Astrocyte (in vitro differentiated cells and primary cell): ENCODE results near the gene KCNG2. TPM values are rescaled to one million over a fixed set of nuclear protein-coding genes. Genes with fewer than 3 reads are reported as not detected.
A peak's percentile ranks its signal among the peaks of the same experiment; 100 is the strongest.

Experiments
- DNase-seq: peaks from one replicate; pipeline ENCODE4 v3.0.0-alpha.2; 2010; ENCODE audit warnings: low read depth
- FAIRE-seq: peaks from 2 replicates; lab custom pipeline; 2011; peaks lifted over from hg19 to GRCh38; lab: Jason Lieb, UNC
- H2AFZ ChIP-seq: 2 replicates; pipeline ENCODE4 v1.6.0; 2012; ENCODE audit warnings: low read depth, low read length, inconsistent platforms
- H3K27ac ChIP-seq: 2 replicates; pipeline ENCODE4 v1.5.1; 2011; ENCODE audit warnings: low read depth, low read length, inconsistent platforms
- H3K27me3 ChIP-seq: 2 replicates; pipeline ENCODE4 v1.6.0; 2011; ENCODE audit warnings: low read length, inconsistent platforms; ENCODE audit not compliant: insufficient read depth
- H3K36me3 ChIP-seq: 2 replicates; pipeline ENCODE4 v1.5.1; 2011; ENCODE audit warnings: low read length, inconsistent platforms; ENCODE audit not compliant: insufficient read depth
- H3K4me1 ChIP-seq: 2 replicates; pipeline ENCODE4 v1.5.1; 2011; ENCODE audit warnings: low read length, inconsistent platforms; ENCODE audit not compliant: insufficient read depth
- H3K4me2 ChIP-seq: 2 replicates; pipeline ENCODE4 v1.6.0; 2012; ENCODE audit warnings: low read length, inconsistent platforms
- H3K4me3 ChIP-seq: 2 replicates; pipeline ENCODE4 v1.5.1; 2011; ENCODE audit warnings: low read depth, mild to moderate bottlenecking, low read length, inconsistent platforms; ENCODE audit not compliant: insufficient read depth
- H3K79me2 ChIP-seq: 2 replicates; pipeline ENCODE4 v1.6.0; 2012; ENCODE audit warnings: mild to moderate bottlenecking, low read length, inconsistent platforms; ENCODE audit not compliant: insufficient read depth
- H3K9ac ChIP-seq: 2 replicates; pipeline ENCODE4 v1.6.0; 2012; ENCODE audit warnings: mild to moderate bottlenecking, low read length, inconsistent platforms
- H3K9me3 ChIP-seq: 2 replicates; pipeline ENCODE4 v1.5.1; 2012; ENCODE audit warnings: low read depth, mild to moderate bottlenecking, low read length, inconsistent platforms; ENCODE audit not compliant: insufficient read depth
- H4K20me1 ChIP-seq: 2 replicates; pipeline ENCODE4 v1.6.0; 2012; ENCODE audit warnings: low read length, inconsistent platforms; ENCODE audit not compliant: insufficient read depth
- H3K27ac Mint-ChIP-seq: one replicate; pipeline ENCODE4 v1.8.0; 2021; ENCODE audit warnings: mild to moderate bottlenecking, mixed read lengths; ENCODE audit not compliant: unreplicated experiment
- H3K27me3 Mint-ChIP-seq: one replicate; pipeline ENCODE4 v1.8.0; 2021; ENCODE audit warnings: low read depth, mixed read lengths; ENCODE audit not compliant: unreplicated experiment
- H3K36me3 Mint-ChIP-seq: one replicate; pipeline ENCODE4 v1.8.0; 2021; ENCODE audit warnings: low read depth, mixed read lengths; ENCODE audit not compliant: unreplicated experiment
- H3K4me1 Mint-ChIP-seq: one replicate; pipeline ENCODE4 v1.8.0; 2021; ENCODE audit warnings: low read depth, mixed read lengths; ENCODE audit not compliant: unreplicated experiment
- H3K4me3 Mint-ChIP-seq: one replicate; pipeline ENCODE4 v1.8.0; 2021; ENCODE audit warnings: mild to moderate bottlenecking, moderate library complexity, mixed read lengths; ENCODE audit not compliant: unreplicated experiment
- H3K9me3 Mint-ChIP-seq: one replicate; pipeline ENCODE4 v1.8.0; 2021; ENCODE audit warnings: mild to moderate bottlenecking, mixed read lengths; ENCODE audit not compliant: unreplicated experiment
- CTCF ChIP-seq: IDR thresholded peaks from 2 replicates; pipeline ENCODE4 v1.5.1; 2011; ENCODE audit warnings: low read depth, mild to moderate bottlenecking, inconsistent platforms, low read length, moderate library complexity; ENCODE audit not compliant: insufficient read depth
- EZH2 ChIP-seq: IDR thresholded peaks from 2 replicates; pipeline ENCODE4 v1.6.1; 2012; ENCODE audit warnings: mild to moderate bottlenecking, low read length, inconsistent platforms; ENCODE audit not compliant: insufficient read depth
- total RNA-seq: library from RNA; stranded (reverse); gene quantifications from 2 replicates; pipeline ENCODE4 v1.2.1, GENCODE V29; 2021

The KCNG2 gene
- total RNA-seq, 1 donor from 2014 or later, result 0.16 TPM

- no peaks in the 10 kb centered on the region for H3K79me2 ChIP-seq
- Mint-ChIP-seq H3K4me1 (no peaks in the 10 kb centered on the region), H3K27ac (no peak overlapping the region), H3K9me3 (peaks cover 7% of the 10 kb centered on the region), H3K27me3 (peaks cover 56% of the 10 kb centered on the region), H3K4me3 (no peak overlapping the region), H3K36me3 (peaks cover 2% of the 10 kb centered on the region)
- H3K9ac ChIP-seq, result no peak overlapping the region
- TF ChIP-seq CTCF, result no peak
- TF ChIP-seq EZH2, result no peak
- H4K20me1 ChIP-seq, result no peaks in the 10 kb centered on the region
- no peaks in the 10 kb centered on the region for H3K36me3 ChIP-seq
- no peak overlapping the region for H3K27ac ChIP-seq
- H3K4me3 ChIP-seq, result no peak overlapping the region
- H2AFZ ChIP-seq, result no peak overlapping the region
- no peaks in the 10 kb centered on the region for H3K4me1 ChIP-seq
- no peak for DNase-seq
- peak overlapping the region; percentile 30 for H3K4me2 ChIP-seq
- no peak for FAIRE-seq
- H3K9me3 ChIP-seq, result peaks cover 4% of the 10 kb centered on the region
- H3K27me3 ChIP-seq, result peaks cover 21% of the 10 kb centered on the region
Measured at GRCh38 chr18:79784071-79784913, 13.4 kb upstream of the KCNG2 start.

DNA sequence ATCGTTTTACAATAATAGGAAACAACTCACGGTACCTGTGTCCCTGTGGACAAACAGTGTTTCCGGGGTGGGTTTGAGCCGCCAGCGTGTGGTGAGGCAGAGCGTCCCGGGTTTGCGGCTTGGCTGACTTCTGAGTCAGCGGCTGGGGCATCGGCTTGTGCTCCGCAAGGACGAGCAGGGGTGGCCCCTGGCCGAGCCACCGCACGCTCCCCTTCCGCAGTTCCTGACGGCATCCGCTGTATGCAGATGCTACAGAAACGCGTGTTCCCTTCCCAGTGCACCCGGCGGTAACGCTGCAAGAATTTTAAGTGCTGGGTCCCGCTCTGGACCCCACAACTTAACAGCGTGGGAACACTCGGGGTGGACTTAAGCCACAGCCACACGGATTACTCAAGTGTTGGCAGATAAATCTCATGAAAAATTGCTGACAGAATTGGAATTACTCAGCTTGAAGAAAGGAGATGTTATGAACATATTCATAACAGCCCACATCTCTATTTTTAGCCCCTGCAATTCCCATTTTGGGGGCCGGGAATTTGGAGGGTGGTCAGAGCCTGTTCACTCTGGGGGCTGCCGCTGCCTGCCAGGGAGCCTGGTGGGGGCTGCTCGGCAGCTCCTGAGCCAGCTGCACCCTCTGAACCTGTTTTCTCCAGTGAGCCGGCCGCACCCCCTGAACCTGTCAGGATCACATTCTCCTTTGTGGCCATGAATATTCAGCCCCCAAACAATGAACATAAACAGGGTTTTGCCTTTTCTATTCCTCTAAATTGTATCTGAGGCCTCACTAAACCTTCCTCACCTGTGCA, 12.6 kb upstream of the KCNG2 start:
- Mint-ChIP-seq H3K4me1 (no peaks in the 10 kb centered on the region), H3K36me3 (peaks cover 2% of the 10 kb centered on the region), H3K9me3 (peaks cover 7% of the 10 kb centered on the region), H3K27ac (no peak overlapping the region), H3K4me3 (no peak overlapping the region), H3K27me3 (peaks cover 55% of the 10 kb centered on the region)
- Histone ChIP-seq H3K9me3 (peaks cover 4% of the 10 kb centered on the region), H3K27me3 (peaks cover 22% of the 10 kb centered on the region), H3K27ac (no peak overlapping the region), H2AFZ (no peak overlapping the region), H3K4me1 (no peaks in the 10 kb centered on the region), H3K4me3 (no peak overlapping the region), H3K9ac (no peak overlapping the region), H3K79me2 (no peaks in the 10 kb centered on the region), H3K36me3 (no peaks in the 10 kb centered on the region), H4K20me1 (no peaks in the 10 kb centered on the region), H3K4me2 (peak overlapping the region; percentile 30)
- no peak for FAIRE-seq
- no peak for DNase-seq
- TF ChIP-seq EZH2 (no peak), CTCF (no peak)
